ENCODE results near the gene CX3CL1. TPM values are rescaled to one million over a fixed set of nuclear protein-coding genes. Genes with fewer than 3 reads are reported as not detected.

CX3CL1 gene
- total RNA-seq, 3 donors from 2014 or later = 6.2 to 164 (median 58.0) TPM

- no peak overlapping the region for H3K27ac ChIP-seq
- H3K4me3 ChIP-seq = no peak overlapping the region
- DNase-seq (ENCODE audit: low spot score in 2 of 2) = no peak
- no peaks in the 10 kb centered on the region for H3K9me3 ChIP-seq
- H3K36me3 ChIP-seq = peaks cover 17% of the 10 kb centered on the region
- peaks cover 0 to 4% of the 10 kb centered on the region in 2 donors for H3K4me1 ChIP-seq
- intact Hi-C loops (cut with DNase I; ENCODE audit: low total_unique reads) = no loop called here
- H3K27me3 ChIP-seq = no peaks in the 10 kb centered on the region
- TF ChIP-seq, protein P1, sequence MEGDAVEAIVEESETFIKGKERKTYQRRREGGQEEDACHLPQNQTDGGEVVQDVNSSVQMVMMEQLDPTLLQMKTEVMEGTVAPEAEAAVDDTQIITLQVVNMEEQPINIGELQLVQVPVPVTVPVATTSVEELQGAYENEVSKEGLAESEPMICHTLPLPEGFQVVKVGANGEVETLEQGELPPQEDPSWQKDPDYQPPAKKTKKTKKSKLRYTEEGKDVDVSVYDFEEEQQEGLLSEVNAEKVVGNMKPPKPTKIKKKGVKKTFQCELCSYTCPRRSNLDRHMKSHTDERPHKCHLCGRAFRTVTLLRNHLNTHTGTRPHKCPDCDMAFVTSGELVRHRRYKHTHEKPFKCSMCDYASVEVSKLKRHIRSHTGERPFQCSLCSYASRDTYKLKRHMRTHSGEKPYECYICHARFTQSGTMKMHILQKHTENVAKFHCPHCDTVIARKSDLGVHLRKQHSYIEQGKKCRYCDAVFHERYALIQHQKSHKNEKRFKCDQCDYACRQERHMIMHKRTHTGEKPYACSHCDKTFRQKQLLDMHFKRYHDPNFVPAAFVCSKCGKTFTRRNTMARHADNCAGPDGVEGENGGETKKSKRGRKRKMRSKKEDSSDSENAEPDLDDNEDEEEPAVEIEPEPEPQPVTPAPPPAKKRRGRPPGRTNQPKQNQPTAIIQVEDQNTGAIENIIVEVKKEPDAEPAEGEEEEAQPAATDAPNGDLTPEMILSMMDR (IDR thresholded peaks at IDR 0.05) = no peak
- TF ChIP-seq POLR2AphosphoS5 (IDR thresholded peaks at IDR 0.05) (no peak), POLR2A (IDR thresholded peaks at IDR 0.05) (no peak)
Observed at GRCh38 chr16:57427824-57428223, 55.5 kb downstream of the CX3CL1 start.

DNA sequence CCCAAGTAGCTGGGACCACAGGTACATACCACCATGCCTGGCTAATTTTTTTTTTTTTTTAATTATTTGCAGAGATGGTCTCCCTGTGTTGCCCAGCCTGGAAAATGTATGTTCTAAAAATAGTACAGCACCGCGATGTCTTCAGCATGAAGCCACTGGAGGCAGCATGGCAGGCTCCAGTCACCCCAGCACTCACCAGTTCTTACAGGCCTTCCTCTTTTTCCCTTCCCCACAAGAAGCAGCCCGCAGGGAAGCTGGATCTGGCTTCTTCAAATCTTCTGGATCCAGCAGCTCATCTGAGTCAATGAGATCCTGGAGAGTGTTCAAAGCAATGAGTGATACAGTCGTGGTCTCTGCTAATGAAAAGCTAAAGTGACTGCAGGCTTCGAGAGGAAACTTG lies 58.7 kb downstream of the CX3CL1 start:
- H3K27me3 ChIP-seq = no peaks in the 10 kb centered on the region
- H3K36me3 ChIP-seq = peaks cover 25% of the 10 kb centered on the region
- intact Hi-C loops (cut with DNase I; ENCODE audit: low total_unique reads) = no loop called here
- no peak for DNase-seq (ENCODE audit: low spot score in 2 of 2)
- TF ChIP-seq, protein P1 (IDR thresholded peaks at IDR 0.05) = no peak
- no peak for TF ChIP-seq POLR2A (IDR thresholded peaks at IDR 0.05)
- no peaks in the 10 kb centered on the region for H3K4me1 ChIP-seq
- no peaks in the 10 kb centered on the region for H3K9me3 ChIP-seq
- no peak overlapping the region for H3K4me3 ChIP-seq
- H3K27ac ChIP-seq = no peak overlapping the region

- no peak overlapping the region for H3K4me3 ChIP-seq
- no peak overlapping the region for H3K27ac ChIP-seq
- H3K27me3 ChIP-seq = no peaks in the 10 kb centered on the region
- no peaks in the 10 kb centered on the region for H3K4me1 ChIP-seq
- TF ChIP-seq, protein P1 (IDR thresholded peaks at IDR 0.05) = no peak
- TF ChIP-seq POLR2AphosphoS5 (IDR thresholded peaks at IDR 0.05) (no peak), POLR2A (IDR thresholded peaks at IDR 0.05) (no peak)
- intact Hi-C loops (cut with DNase I; ENCODE audit: low total_unique reads) = no loop called here
- no peak for DNase-seq (ENCODE audit: low spot score in 2 of 2)
- peaks cover 25% of the 10 kb centered on the region for H3K36me3 ChIP-seq
- H3K9me3 ChIP-seq = no peaks in the 10 kb centered on the region
Observed at GRCh38 chr16:57432505-57432904, 60.2 kb downstream of the CX3CL1 start.

DNA sequence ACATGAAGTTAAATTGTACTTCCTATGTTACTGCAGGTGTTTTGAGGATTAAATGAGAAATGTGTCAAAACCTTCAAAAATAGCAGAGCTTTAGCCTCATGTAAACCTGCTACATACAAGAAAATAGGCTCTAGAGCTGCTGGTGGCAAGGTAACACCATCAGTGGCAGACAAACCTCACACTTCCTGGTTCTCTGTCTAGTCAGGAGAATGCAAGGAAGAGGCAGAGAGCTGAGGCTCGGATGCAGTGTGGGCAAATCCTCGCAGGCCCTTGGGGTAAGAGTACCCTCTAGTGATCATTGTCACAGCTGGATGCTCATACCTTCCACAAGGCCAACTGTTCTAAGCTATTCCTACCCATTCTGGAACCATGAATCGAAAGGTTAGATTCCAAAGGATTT lies 60.7 kb downstream of the CX3CL1 start:
- Histone ChIP-seq H3K27me3 (no peaks in the 10 kb centered on the region), H3K36me3 (peaks cover 25% of the 10 kb centered on the region), H3K27ac (no peak overlapping the region), H3K4me3 (no peak overlapping the region), H3K4me1 (no peaks in the 10 kb centered on the region), H3K9me3 (no peaks in the 10 kb centered on the region)
- no peak for TF ChIP-seq POLR2AphosphoS5 (IDR thresholded peaks at IDR 0.05)
- TF ChIP-seq POLR2A (IDR thresholded peaks at IDR 0.05) = no peak
- TF ChIP-seq, protein P1 (IDR thresholded peaks at IDR 0.05) = no peak
- intact Hi-C loops (cut with DNase I; ENCODE audit: low total_unique reads) = no loop called here
- no peak for DNase-seq (ENCODE audit: low spot score in 2 of 2)

DNA sequence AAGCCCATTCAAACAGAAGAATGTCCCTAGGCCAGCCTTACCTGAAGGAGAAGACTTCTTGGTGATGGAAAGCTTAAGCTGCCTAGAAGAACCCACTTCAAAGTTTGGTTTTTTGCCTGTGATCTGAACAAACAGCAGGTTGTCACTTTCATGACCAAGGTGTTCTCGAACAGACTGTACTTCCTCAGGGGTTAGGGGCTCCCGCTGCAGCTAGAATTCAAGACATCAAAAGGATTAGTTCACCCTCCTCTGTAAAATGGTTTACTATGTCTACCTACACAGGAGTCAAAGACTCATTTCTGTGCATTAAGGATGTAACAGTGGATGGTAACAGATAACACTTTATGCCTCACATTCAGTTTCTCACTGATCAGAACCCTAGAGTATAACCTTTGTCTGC lies 61.7 kb downstream of the CX3CL1 start:
- no peaks in the 10 kb centered on the region for H3K27me3 ChIP-seq
- TF ChIP-seq, protein P1 (IDR thresholded peaks at IDR 0.05) = no peak
- no peak for TF ChIP-seq POLR2A (IDR thresholded peaks at IDR 0.05)
- TF ChIP-seq POLR2AphosphoS5 (IDR thresholded peaks at IDR 0.05) = no peak
- H3K4me3 ChIP-seq = no peak overlapping the region
- H3K4me1 ChIP-seq = no peaks in the 10 kb centered on the region
- DNase-seq (ENCODE audit: low spot score in 2 of 2) = no peak
- H3K27ac ChIP-seq = no peak overlapping the region
- intact Hi-C loops (cut with DNase I; ENCODE audit: low total_unique reads) = no loop called here
- no peaks in the 10 kb centered on the region for H3K9me3 ChIP-seq
- H3K36me3 ChIP-seq = peaks cover 29% of the 10 kb centered on the region

Other genes starting within 250 kb of the CX3CL1 start
- gene PSME3IP1, start 186.5 kb upstream of the CX3CL1 start, total RNA-seq = 10 to 100 TPM; 64.8 to 81.4 (median 69.8) TPM
- 10 to 100 TPM; 26.4 to 52.4 (median 34.4) TPM for gene RSPRY1, start 186.2 kb upstream of the CX3CL1 start, total RNA-seq
- gene ARL2BP, start 127.2 kb upstream of the CX3CL1 start, total RNA-seq = 10 to 100 TPM; 50.5 to 64.0 (median 62.4) TPM
- 10 to 100 TPM in 1 of 3 donors, 1 to 10 TPM in 2; 3.8 to 44.6 (median 7.9) TPM for gene PLLP, start 87.8 kb upstream of the CX3CL1 start, total RNA-seq
- gene CCL22, start 13.7 kb upstream of the CX3CL1 start, total RNA-seq = under 1 TPM; 0.15 to 0.33 (median 0.16) TPM
- not detected for gene CCL17, start 32.3 kb downstream of the CX3CL1 start, total RNA-seq
- gene CIAPIN1, start 74.9 kb downstream of the CX3CL1 start, total RNA-seq = 10 to 100 TPM; 23.4 to 33.2 (median 28.8) TPM
- gene COQ9, start 75.0 kb downstream of the CX3CL1 start, total RNA-seq = 10 to 100 TPM; 36.0 to 42.6 (median 40.7) TPM
- gene POLR2C, start 90.2 kb downstream of the CX3CL1 start, total RNA-seq = 100 to 1,000 TPM; 119 to 129 (median 127) TPM
- gene DOK4, start 114.0 kb downstream of the CX3CL1 start, total RNA-seq = 10 to 100 TPM; 13.1 to 20.3 (median 17.6) TPM
- 10 to 100 TPM in 2 of 3 donors, 1 to 10 TPM in 1; 6.7 to 15.1 (median 12.1) TPM for gene CCDC102A, start 164.1 kb downstream of the CX3CL1 start, total RNA-seq
- 1 to 10 TPM in 1 of 3 donors, under 1 TPM in 1, not detected in 1; 0.66 to 1.0 TPM for gene ADGRG5, start 170.2 kb downstream of the CX3CL1 start, total RNA-seq

Measured in breast epithelium (tissue), 4 donors.